ENCODE measurements around the gene IGFBP1. TPM values are rescaled to one million over a fixed set of nuclear protein-coding genes. Genes with fewer than 3 reads are reported as not detected.

IGFBP1 gene
- total RNA-seq, 5 donors from 2014 or later (not counting 1 experiment from before 2014, with no cell fraction given): 0.38 to 0.44 TPM; not detected in 3

DNA sequence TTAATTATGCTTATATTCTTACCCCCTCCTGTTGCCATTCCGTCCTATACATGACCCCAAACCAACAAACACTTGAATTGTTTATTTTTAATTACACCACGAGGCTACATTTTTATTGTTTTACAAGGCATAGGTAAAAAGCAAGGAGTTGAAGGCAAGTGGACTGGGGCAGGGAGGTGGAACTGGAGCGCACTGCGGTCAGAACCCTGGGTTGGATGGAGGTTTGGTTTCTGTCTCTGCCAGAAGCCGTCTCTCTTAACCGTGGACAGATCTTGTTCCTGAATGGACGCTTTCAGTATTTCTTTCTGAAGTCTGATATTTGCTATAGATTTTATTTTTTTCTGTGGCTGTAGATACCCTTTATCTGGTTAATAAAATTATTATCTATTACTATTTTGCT lies 52.7 kb downstream of the IGFBP1 start:
- Mint-ChIP-seq H3K27me3 (peaks cover 3 to 7% of the 10 kb centered on the region in 2 donors), H3K27ac (peak overlapping the region in 1 of 2 donors; percentile 92)
- ATAC-seq (replicated peaks in 1 of 4): no peak

More for the DNA sequence above, 52.7 kb downstream of the IGFBP1 start:
- no peaks in the 10 kb centered on the region for H3K36me3 ChIP-seq (ENCODE audit: control insufficient read depth in 2 of 2, extremely low read depth in 1 of 2, insufficient read depth in 1 of 2, low read length in 1 of 2)
- no peaks in the 10 kb centered on the region for H3K9me3 ChIP-seq
- H3K36me3 Mint-ChIP-seq: no peaks in the 10 kb centered on the region
- H3K4me1 ChIP-seq (ENCODE audit: control insufficient read depth in 1 of 2, extremely low read depth in 1 of 2, insufficient read depth in 2 of 2, low read length in 2 of 2): peaks cover 0 to 13% of the 10 kb centered on the region in 2 experiments
- peak overlapping the region in 1 of 2 donors; percentile 50 for H3K4me3 ChIP-seq (ENCODE audit: control insufficient read depth in 1 of 2, extremely low read depth in 1 of 2, low read length in 1 of 2)
- peak overlapping the region; percentile 73 to 85 (median 84) for H3K4me3 Mint-ChIP-seq
- no peak overlapping the region for H3K27ac ChIP-seq (ENCODE audit: low read length)
- WGBS (ENCODE audit: insufficient coverage): 50% methylated on average over 2 of the region's 7 CpGs
- ChIA-PET POLR2A (no interaction called here), CTCF (interaction anchor here in 1 of 2 donors (1.5 kb wide), 1 partner anchor 19 kb away, joined by 5 read pairs; no protein-coding TSS in a partner anchor)
- H3K27me3 ChIP-seq (replicated peaks in 1 of 2; ENCODE audit: control insufficient read depth in 2 of 2, extremely low read depth in 1 of 2, insufficient read depth in 2 of 2, low read length in 1 of 2): no peaks in the 10 kb centered on the region
- DNase-seq: no peak
- peaks cover 28 to 40% (median 35%) of the 10 kb centered on the region in 3 donors for H3K4me1 Mint-ChIP-seq
- H3K9me3 Mint-ChIP-seq: peaks cover 3 to 8% (median 4%) of the 10 kb centered on the region in 3 donors

Other genes starting within 250 kb of the IGFBP1 start
- not detected for gene CCDC201, start 15.4 kb upstream of the IGFBP1 start, total RNA-seq
- 10 to 100 TPM in 2 of 5 donors, 1 to 10 TPM in 3; 3.9 to 20.5 (median 8.2) TPM for gene IGFBP3, start 32.8 kb downstream of the IGFBP1 start, total RNA-seq